ENCODE data around the gene GSTT4.

- TF ChIP-seq POLR2A (IDR thresholded peaks at IDR 0.05): no peak
- TF ChIP-seq CTCF (IDR thresholded peaks at IDR 0.05): no peak
These were observed 35.0 kb downstream of the GSTT4 start for GRCh38 chr22:23970201-23970641.
